Liver (tissue), 9 donors: ENCODE results near the gene FBXW9. TPM values are rescaled to one million over a fixed set of nuclear protein-coding genes. Genes with fewer than 3 reads are reported as not detected.

Source experiments
- DNase-seq: peaks from one replicate; pipeline ENCODE4 v3.0.0-alpha.2; 2017; ENCODE audit warnings: low spot score
- H3K27ac ChIP-seq, 2 donors: one replicate each; pipeline ENCODE4 v1.7.0; 2013; ENCODE audit warnings: inconsistent platforms in 2 of 2, low read length in 2 of 2, control low read depth in 1 of 2, low read depth in 1 of 2, mild to moderate bottlenecking in 1 of 2
- H3K27me3 ChIP-seq, 4 donors: one replicate each; pipeline versions ENCODE4 v1.6.1 to v1.7.0; 2013; ENCODE audit warnings: low read length in 3 of 4, inconsistent platforms in 1 of 4, mild to moderate bottlenecking in 1 of 4, moderate library complexity in 1 of 4; ENCODE audit not compliant: control insufficient read depth in 4 of 4, insufficient read depth in 4 of 4
- H3K36me3 ChIP-seq, 4 donors: one replicate each; pipeline versions ENCODE4 v1.6.1 to v1.7.0; 2013; ENCODE audit warnings: low read length in 3 of 4, mild to moderate bottlenecking in 3 of 4, low read depth in 1 of 4, moderate library complexity in 1 of 4; ENCODE audit not compliant: control insufficient read depth in 4 of 4, insufficient read depth in 3 of 4
- H3K4me1 ChIP-seq, 4 donors: one replicate each; pipeline versions ENCODE4 v1.6.1 to v1.7.0; 2013; ENCODE audit warnings: low read length in 3 of 4, mild to moderate bottlenecking in 3 of 4, moderate library complexity in 1 of 4; ENCODE audit not compliant: control insufficient read depth in 4 of 4, insufficient read depth in 4 of 4
- H3K4me3 ChIP-seq, 3 donors: one replicate each; pipeline versions ENCODE4 v1.6.1 to v1.7.0; 2013; ENCODE audit warnings: low read length in 3 of 3, control low read depth in 1 of 3, low read depth in 1 of 3, mild to moderate bottlenecking in 1 of 3
- H3K9ac ChIP-seq, 2 donors: one replicate each; pipeline ENCODE4 v1.7.0; 2013; ENCODE audit warnings: low read length in 2 of 2, mild to moderate bottlenecking in 2 of 2, moderate library complexity in 2 of 2, control low read depth in 1 of 2, low read depth in 1 of 2
- H3K9me3 ChIP-seq, 4 donors: one replicate each; pipeline versions ENCODE4 v1.6.1 to v1.7.0; 2013; ENCODE audit warnings: low read length in 3 of 4; ENCODE audit not compliant: control insufficient read depth in 4 of 4
- FOXA1 ChIP-seq: IDR thresholded peaks from 2 replicates; pipeline ENCODE4 v1.6.1; 2016; ENCODE audit warnings: antibody characterized with exemption
- FOXA2 ChIP-seq: IDR thresholded peaks from 2 replicates; pipeline ENCODE4 v1.6.1; 2016; ENCODE audit warnings: antibody characterized with exemption
- GABPA ChIP-seq, 2 donors: IDR thresholded peaks in 1 of 2; conservative IDR thresholded peaks in 1 of 2; 2 replicates each; pipeline ENCODE4 v1.6.1; 2016; ENCODE audit warnings: antibody characterized with exemption in 2 of 2, mild to moderate bottlenecking in 1 of 2, moderate library complexity in 1 of 2
- JUND ChIP-seq, 2 donors: IDR thresholded peaks; 2 replicates each; pipeline ENCODE4 v1.6.1; 2016; ENCODE audit warnings: antibody characterized with exemption in 2 of 2
- NR2F2 ChIP-seq: IDR thresholded peaks from 2 replicates; pipeline ENCODE4 v1.6.1; 2016; ENCODE audit warnings: antibody characterized with exemption
- RAD21 ChIP-seq, 2 donors: IDR thresholded peaks; 2 replicates each; pipeline ENCODE4 v1.6.1; 2016; ENCODE audit warnings: antibody characterized with exemption in 2 of 2, mild to moderate bottlenecking in 2 of 2
- RXRA ChIP-seq, 2 donors: IDR thresholded peaks; 2 replicates each; pipeline ENCODE4 v1.6.1; 2017 to 2018; ENCODE audit warnings: antibody characterized with exemption in 2 of 2, mild to moderate bottlenecking in 1 of 2
- SP1 ChIP-seq: IDR thresholded peaks from 2 replicates; pipeline ENCODE4 v1.6.1; 2018; ENCODE audit warnings: antibody characterized with exemption, mild to moderate bottlenecking
- TAF1 ChIP-seq: conservative IDR thresholded peaks from 2 replicates; pipeline ENCODE4 v1.6.1; 2016; ENCODE audit warnings: antibody characterized with exemption, mild to moderate bottlenecking
- YY1 ChIP-seq: IDR thresholded peaks from 2 replicates; pipeline ENCODE4 v1.6.1; 2016; ENCODE audit warnings: antibody characterized with exemption, mild to moderate bottlenecking
- WGBS: extraction: QIAGEN DNeasy Blood & Tissue Kit; methylation state at CpG from one replicate; pipeline ENCODE4 v1.1.7; 2013; 5-methylcytosine and 5-hydroxymethylcytosine counted together
- polyA plus RNA-seq, 2 donors: library from polyadenylated mRNA; stranded (reverse) in 1 of 2; unstranded in 1 of 2; fragments of 200-250 nt in 1 of 2; fragments of >200 nt in 1 of 2; fragmentation: Nextera tagmentation in 1 of 2; extraction: Ambion mirVana in 1 of 2; gene quantifications; one replicate each; pipeline versions ENCODE4 v1.2.1 to v1.2.3, GENCODE V29; 2013 to 2015
- total RNA-seq, 2 donors: library from RNA; depleted of rRNA; stranded (reverse); fragments of >200 nt; gene quantifications; one replicate each; pipeline ENCODE4 v1.2.3, GENCODE V29; 2014
- TF ChIP-seq, protein P1 (sequence below): IDR thresholded peaks from 2 replicates; pipeline ENCODE4 v1.6.1; 2016; ENCODE audit warnings: antibody characterized with exemption
- TF ChIP-seq, protein P2 (sequence below): IDR thresholded peaks from 2 replicates; pipeline ENCODE4 v1.6.1; 2016; ENCODE audit warnings: antibody characterized with exemption, mild to moderate bottlenecking
- TF ChIP-seq, protein P3 (sequence below): fragments of 150-350 bp; IDR thresholded peaks from 2 replicates; pipeline ENCODE4 v1.5.1; 2017; ENCODE audit warnings: improper control_type of control experiment, low read depth, low read length; ENCODE audit not compliant: missing input control
- TF ChIP-seq, protein P4 (sequence below): IDR thresholded peaks from 2 replicates; pipeline ENCODE4 v1.6.1; 2016; ENCODE audit warnings: antibody characterized with exemption
- donor health status: healthy.
- donor health status: healthy.
- donor health status: healthy.
- donor health status: healthy.
- donor health status: healthy.

The FBXW9 gene
- total and polyA plus RNA-seq, 4 donors = 2.3 to 4.0 (median 3.0) TPM

DNA sequence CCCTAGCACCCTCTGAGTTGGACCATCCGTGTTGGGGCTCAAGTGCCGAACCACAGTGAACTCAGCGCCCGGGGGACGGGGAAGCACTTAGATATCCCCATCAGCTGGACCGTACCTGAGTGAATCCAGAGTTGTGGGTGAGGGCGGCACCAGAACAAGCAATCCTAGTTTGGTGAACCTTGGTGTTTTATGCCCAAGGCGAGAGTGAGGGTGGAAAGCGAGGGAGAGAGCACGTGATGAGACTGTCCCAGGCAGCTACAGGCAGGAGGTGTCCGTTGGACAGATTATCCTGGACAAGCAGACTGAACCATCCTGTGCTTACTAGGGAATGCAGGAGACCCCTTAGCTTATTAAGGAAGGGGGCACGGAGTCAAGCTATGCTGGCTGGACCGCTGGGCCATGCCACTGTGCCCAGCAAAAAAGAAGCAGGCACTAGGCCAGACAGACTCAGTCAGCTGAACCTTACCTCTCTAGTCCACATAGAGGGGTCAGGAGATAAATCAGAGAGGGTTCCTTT, 41.5 kb upstream of the FBXW9 start:
- WGBS = 14% methylated on average over 13 of the region's 13 CpGs
- Histone ChIP-seq H3K27ac (no peak overlapping the region), H3K27me3 (no peaks in the 10 kb centered on the region), H3K4me3 (peak overlapping the region; percentile 64 to 98 (median 93)), H3K9ac (peak overlapping the region; percentile 55 to 91), H3K4me1 (peaks cover 6 to 31% (median 25%) of the 10 kb centered on the region in 4 donors), H3K9me3 (no peaks in the 10 kb centered on the region), H3K36me3 (peaks cover 0 to 12% (median 6%) of the 10 kb centered on the region in 4 donors)
- DNase-seq = no peak
- TF ChIP-seq, protein P1, sequence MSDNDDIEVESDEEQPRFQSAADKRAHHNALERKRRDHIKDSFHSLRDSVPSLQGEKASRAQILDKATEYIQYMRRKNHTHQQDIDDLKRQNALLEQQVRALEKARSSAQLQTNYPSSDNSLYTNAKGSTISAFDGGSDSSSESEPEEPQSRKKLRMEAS = no peak
- no peak for TF ChIP-seq JUND (IDR thresholded peaks at IDR 0.05)
- TF ChIP-seq RAD21 (IDR thresholded peaks at IDR 0.05) = no peak
- no peak for TF ChIP-seq NR2F2
- TF ChIP-seq, protein P2, sequence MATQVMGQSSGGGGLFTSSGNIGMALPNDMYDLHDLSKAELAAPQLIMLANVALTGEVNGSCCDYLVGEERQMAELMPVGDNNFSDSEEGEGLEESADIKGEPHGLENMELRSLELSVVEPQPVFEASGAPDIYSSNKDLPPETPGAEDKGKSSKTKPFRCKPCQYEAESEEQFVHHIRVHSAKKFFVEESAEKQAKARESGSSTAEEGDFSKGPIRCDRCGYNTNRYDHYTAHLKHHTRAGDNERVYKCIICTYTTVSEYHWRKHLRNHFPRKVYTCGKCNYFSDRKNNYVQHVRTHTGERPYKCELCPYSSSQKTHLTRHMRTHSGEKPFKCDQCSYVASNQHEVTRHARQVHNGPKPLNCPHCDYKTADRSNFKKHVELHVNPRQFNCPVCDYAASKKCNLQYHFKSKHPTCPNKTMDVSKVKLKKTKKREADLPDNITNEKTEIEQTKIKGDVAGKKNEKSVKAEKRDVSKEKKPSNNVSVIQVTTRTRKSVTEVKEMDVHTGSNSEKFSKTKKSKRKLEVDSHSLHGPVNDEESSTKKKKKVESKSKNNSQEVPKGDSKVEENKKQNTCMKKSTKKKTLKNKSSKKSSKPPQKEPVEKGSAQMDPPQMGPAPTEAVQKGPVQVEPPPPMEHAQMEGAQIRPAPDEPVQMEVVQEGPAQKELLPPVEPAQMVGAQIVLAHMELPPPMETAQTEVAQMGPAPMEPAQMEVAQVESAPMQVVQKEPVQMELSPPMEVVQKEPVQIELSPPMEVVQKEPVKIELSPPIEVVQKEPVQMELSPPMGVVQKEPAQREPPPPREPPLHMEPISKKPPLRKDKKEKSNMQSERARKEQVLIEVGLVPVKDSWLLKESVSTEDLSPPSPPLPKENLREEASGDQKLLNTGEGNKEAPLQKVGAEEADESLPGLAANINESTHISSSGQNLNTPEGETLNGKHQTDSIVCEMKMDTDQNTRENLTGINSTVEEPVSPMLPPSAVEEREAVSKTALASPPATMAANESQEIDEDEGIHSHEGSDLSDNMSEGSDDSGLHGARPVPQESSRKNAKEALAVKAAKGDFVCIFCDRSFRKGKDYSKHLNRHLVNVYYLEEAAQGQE = no peak
- TF ChIP-seq TAF1 = no peak
- TF ChIP-seq, protein P3, sequence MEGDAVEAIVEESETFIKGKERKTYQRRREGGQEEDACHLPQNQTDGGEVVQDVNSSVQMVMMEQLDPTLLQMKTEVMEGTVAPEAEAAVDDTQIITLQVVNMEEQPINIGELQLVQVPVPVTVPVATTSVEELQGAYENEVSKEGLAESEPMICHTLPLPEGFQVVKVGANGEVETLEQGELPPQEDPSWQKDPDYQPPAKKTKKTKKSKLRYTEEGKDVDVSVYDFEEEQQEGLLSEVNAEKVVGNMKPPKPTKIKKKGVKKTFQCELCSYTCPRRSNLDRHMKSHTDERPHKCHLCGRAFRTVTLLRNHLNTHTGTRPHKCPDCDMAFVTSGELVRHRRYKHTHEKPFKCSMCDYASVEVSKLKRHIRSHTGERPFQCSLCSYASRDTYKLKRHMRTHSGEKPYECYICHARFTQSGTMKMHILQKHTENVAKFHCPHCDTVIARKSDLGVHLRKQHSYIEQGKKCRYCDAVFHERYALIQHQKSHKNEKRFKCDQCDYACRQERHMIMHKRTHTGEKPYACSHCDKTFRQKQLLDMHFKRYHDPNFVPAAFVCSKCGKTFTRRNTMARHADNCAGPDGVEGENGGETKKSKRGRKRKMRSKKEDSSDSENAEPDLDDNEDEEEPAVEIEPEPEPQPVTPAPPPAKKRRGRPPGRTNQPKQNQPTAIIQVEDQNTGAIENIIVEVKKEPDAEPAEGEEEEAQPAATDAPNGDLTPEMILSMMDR = no peak
- no peak for TF ChIP-seq FOXA2

DNA sequence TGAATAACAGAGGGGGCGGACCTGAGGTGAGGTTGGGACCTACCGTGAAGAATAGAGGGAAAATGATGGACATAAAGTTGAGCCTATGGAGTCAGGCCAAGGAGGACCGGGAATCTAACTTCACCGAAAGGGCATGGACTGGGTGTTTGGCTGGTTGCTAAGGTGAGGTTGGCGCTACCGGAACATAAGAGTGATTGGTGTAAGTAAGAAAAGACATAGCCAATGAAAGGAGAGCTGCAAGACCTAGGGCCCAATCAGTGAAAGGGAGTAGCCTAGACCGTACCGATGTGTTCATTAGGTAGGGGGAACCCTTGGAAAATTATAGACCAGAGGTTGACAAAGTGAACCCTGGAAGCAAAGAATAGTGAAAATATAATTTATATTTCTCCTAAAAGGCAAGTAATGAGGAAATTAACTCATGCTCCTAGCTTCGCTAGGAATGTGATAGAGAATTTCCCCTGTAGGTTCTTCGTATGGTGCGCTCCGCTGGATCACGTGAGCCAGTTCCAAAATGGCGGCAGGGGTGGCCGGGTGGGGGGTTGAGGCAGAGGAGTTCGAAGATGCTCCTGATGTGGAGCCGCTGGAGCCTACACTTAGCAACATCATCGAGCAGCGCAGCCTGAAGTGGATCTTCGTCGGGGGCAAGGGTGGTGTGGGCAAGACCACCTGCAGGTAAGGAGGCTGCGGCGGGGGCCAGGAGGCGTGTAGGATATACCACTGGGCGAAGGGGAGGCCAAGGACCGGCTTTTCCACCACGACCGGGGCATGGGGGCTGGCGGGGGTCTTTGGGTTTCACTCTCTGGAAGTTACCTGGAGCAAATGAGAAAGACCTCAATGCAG, 40.8 kb upstream of the FBXW9 start, which contains the start of gene GET3:
TSS of gene GET3 (plus strand) at position 503 of the 840 bp plus-strand sequence. CDS start at position 512, 9 bp downstream.
- DNase-seq = peak; percentile 81
- H3K36me3 ChIP-seq = peaks cover 0 to 12% (median 5%) of the 10 kb centered on the region in 4 donors
- H3K4me3 ChIP-seq = peak within 1 kb of the TSS; percentile 64 to 98 (median 93)
- no peaks in the 10 kb centered on the region for H3K9me3 ChIP-seq
- no peaks in the 10 kb centered on the region for H3K27me3 ChIP-seq
- H3K27ac ChIP-seq = peak within 1 kb of the TSS; percentile 78 to 79
- peak within 1 kb of the TSS; percentile 55 to 91 for H3K9ac ChIP-seq
- under 1% methylated on average over 29 of the region's 29 CpGs for WGBS
- H3K4me1 ChIP-seq = peaks cover 11 to 37% (median 32%) of the 10 kb centered on the region in 4 donors
- TF ChIP-seq RXRA (IDR thresholded peaks at IDR 0.05) = peak; percentile 36 to 65
- no peak for TF ChIP-seq JUND (IDR thresholded peaks at IDR 0.05)
- TF ChIP-seq SP1 = peak; percentile 96
- no peak for TF ChIP-seq FOXA1
- TF ChIP-seq, protein P2 = no peak
- TF ChIP-seq TAF1 = no peak
- peak; percentile 100 for TF ChIP-seq YY1
- TF ChIP-seq FOXA2 = no peak
- TF ChIP-seq, protein P4, sequence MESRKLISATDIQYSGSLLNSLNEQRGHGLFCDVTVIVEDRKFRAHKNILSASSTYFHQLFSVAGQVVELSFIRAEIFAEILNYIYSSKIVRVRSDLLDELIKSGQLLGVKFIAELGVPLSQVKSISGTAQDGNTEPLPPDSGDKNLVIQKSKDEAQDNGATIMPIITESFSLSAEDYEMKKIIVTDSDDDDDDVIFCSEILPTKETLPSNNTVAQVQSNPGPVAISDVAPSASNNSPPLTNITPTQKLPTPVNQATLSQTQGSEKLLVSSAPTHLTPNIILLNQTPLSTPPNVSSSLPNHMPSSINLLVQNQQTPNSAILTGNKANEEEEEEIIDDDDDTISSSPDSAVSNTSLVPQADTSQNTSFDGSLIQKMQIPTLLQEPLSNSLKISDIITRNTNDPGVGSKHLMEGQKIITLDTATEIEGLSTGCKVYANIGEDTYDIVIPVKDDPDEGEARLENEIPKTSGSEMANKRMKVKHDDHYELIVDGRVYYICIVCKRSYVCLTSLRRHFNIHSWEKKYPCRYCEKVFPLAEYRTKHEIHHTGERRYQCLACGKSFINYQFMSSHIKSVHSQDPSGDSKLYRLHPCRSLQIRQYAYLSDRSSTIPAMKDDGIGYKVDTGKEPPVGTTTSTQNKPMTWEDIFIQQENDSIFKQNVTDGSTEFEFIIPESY = no peak
- TF ChIP-seq, protein P1 = peak; percentile 51
- peak; percentile 54 to 83 for TF ChIP-seq GABPA (IDR thresholded peaks at IDR 0.05 in 1 of 2, conservative IDR thresholded peaks at IDR 0.05 in 1 of 2)
- no peak for TF ChIP-seq RAD21 (IDR thresholded peaks at IDR 0.05)
- TF ChIP-seq, protein P3 = no peak
- TF ChIP-seq NR2F2 = peak; percentile 55
